Stimulated activated CD4-positive, alpha-beta T cell treated with anti-CD3 and anti-CD28 coated beads, Interleukin-2, amount 100 ng/mL, for 48 hours (primary cell): Measurements from ENCODE around the gene PANK1.

ENCODE experiments used
- DNase-seq, 2 donors: peaks; one replicate each; pipeline ENCODE4 v3.0.0-alpha.2; 2020

Gene PANK1

DNA sequence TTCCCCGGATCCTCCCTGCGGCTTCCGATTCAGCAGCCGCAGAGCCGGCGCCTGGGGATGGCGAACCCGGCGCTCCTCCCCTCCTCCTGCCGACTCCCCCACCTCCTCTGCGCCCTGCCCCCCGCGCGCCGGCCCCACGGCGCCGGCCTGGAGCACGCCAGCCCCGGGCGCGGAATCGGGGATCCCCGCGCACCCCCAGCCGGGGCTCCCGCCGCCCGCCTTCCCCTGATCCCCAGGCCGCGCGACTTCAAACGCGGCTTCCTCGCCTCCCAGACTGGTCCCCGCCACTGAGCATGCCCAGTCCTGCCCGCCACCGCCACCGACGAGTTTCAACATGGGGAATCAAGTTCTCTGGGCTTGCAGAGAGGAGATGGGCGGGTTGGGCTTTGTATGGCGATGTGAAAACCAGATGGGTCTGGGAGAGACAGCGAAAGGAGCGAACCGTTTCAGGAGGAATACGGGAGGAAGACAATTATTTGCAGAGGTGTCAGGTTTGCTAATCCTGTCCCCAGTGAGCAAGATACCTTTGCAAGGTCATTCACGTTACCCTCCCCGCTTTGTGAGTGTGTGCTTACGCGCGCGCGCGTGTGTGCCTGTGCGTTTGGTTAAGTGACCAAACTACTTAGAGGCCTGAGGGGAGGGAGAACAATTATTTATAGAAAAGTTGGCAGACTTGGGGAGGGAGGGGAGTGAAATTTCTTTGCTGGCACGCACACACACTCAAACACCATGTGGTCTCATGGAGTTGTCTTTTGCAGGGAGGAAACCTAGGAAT, at the start of gene PANK1:
TSS of gene PANK1 (minus strand) at position 276 of the 775 bp plus-strand sequence. CDS start 351 bp downstream, outside the sequence.
- DNase-seq: peak; percentile 71 to 72

DNA sequence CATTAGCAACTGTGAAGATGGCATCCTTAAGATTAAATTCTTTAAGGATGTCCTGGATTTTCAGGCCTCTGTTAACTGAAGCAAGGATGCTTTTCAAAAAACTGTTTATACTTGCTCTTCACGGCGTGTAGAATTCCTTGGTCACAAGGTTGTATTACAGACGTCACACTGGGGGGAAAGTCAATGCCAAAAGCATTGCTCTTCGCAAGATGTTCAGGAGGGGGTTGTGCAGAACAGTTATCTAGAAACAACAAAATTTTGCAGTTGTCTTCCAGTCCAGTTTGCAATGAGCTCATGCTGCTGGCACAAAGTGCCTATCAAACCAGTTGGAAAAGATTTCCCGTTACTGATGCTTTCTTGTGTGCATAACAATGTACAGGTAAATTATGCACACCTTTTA, 48.1 kb upstream of the PANK1 start:
- DNase-seq: no peak

GRCh38 chr10:89692416-89692815, 47.4 kb upstream of the PANK1 start:
- DNase-seq: no peak

DNA sequence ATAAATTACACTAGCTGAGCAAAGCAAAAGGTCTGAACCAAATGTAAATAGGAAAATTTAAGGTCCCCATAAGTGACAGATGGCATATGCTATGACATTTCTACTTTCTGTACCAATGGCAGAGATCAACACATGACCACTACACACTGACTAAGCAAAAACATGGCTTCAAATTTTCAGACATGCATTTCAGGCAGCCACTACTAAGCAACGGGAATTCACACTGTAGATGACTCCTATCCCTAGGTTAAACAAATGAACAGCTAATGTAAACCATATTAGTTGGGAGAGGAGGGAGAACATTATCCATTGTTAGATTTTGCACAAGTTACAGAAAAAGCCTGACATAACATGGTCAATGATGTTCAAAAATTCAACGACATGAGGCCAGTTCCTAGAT, 45.0 kb upstream of the PANK1 start:
- DNase-seq: no peak

DNA sequence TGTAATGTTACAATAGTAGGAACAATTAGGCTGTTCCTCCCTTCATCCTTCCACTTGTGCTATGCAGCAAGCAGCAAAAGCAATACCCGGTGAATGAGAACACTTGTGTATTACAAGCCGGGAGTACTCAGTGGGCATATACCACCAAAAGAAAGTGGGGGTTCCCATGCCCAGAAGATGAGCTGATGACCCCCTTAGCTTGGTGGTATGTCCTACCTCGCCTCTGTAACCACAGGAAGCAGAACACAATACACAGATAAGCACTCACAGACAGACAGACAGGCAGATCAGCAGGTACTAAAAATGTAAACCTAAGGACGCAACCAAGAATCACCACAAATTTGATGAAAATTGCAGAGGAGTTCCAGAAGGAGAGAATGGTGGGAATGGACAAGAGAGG, 40.9 kb upstream of the PANK1 start:
- DNase-seq: no peak

DNA sequence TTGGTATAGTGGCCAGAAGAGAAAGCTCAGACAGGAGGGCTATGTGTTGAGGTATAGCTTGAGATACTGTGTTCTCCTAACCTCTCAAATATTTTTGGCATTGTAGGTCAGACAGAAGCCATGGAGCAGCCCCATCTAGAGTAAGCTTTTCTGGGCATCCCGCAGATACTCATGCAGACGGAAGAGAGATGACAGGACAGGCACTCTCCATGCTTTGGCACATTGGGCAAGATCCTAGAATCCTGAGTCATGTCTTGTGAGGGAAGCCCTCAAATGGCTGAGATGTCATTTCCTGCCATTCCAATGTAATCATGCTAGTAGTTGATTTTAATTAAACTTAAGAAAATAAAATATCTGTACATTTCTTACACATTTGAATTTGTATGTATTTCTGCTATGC, 39.6 kb upstream of the PANK1 start:
- no peak for DNase-seq

DNA sequence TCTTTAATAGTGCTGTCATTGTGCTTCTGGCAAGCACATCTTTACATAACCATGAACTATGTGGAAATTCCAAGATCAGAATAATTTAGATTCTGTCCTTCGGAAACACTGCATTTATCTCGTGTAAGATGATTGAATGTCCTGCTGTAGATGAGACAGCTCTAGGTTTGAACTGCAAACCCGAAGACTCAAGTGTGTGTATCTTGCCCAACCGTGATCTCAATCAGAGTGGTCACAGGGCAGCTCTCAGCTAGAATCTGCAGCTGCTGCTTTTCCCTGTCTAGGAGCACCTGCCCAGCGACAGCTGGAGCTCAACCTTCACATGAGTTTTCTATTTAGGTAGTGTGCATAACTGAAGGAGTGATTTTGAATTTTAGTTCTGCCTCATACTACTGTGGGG, 38.8 kb upstream of the PANK1 start:
- no peak for DNase-seq

DNA sequence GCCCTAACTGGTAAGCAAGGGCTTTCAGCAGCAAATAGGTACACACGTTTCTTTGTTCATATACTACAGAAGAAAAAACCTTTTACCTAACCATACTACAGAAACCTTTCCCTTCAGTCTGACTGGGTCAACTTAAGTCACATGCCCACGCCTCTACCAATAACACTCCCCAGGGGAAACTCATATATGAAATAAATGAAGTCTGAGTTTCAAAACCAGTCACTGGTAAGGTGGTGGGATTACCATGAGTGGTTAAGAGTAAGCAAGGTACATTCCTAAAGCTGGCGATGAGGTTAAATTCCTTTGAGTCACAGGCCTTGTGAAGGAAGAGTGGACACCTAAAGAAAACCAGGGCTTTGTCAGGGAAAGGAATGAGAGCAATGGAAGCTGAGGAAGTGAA, 34.9 kb upstream of the PANK1 start:
- DNase-seq: no peak

- no peak for DNase-seq
Observed at GRCh38 chr10:89677341-89677740, 32.3 kb upstream of the PANK1 start.

DNA sequence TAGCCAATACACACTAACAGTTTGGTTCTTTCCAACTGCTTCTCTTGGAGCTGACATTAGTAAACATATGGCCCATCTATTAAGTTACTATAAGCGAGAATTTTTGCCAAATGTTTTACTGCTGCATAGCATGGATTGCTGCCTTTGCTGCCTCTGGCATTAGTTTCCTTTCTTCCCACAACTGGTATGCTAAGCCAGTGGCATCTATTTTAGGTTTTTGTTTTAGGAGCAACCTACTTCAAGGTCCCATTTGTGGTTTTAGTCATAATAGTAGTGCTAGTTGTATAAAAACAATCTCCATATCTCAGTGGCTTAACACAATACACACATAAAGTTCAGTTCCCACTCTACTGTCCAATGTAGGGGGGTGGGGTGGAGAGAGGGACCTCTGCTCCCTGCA, 25.9 kb upstream of the PANK1 start:
- no peak for DNase-seq

DNA sequence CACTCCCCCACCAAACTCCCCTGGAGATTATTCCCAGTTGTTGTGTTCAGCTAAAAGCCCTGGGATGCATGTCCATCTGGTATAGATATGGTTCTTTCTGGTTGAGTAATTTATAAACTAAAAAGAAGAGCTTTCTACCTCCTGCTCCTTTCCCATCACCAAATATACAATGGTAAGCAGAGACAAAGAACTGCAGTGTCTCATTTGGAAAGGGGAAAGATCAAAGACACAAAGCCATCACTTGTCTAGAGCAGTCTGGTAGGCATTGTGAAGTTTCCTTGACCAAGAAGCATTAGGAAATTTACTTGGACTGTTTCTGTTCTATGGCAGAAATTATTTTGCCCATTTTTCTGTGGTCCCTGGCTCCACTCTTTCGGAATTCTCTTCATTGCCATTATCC, 24.9 kb upstream of the PANK1 start:
- DNase-seq: no peak

DNA sequence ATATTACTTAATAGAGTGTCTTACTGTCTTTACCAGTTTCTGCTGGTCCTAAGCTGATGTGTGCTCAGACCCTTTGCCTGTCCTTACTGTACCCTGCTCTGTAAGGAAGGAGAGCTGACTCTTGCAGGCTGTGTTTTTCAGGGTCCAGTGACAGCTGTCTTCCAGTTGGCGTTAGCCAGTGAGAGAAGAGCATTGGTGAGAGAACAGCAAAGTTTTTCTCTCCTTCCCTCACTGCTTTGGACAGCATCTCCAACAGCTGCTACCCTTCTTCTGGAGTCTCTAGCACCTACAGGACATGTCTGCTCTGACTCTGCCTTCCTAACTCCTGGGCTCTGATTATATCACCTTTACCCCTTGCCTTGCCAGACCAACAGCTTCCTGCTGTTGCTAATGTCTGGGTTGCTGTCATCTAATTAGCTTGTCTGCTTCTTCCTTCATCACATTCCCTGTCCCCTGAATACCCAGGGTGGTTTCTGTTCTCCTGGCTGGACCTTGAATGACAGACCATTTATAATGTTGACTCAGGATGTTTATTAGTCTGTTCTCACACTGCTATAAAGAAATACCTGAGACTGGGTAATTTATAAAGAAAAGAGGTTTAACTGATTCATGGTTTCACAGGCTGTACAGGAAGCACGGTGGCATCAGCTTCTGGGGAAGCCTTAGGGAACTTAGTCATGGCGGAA, 23.5 kb upstream of the PANK1 start:
- DNase-seq: no peak

DNA sequence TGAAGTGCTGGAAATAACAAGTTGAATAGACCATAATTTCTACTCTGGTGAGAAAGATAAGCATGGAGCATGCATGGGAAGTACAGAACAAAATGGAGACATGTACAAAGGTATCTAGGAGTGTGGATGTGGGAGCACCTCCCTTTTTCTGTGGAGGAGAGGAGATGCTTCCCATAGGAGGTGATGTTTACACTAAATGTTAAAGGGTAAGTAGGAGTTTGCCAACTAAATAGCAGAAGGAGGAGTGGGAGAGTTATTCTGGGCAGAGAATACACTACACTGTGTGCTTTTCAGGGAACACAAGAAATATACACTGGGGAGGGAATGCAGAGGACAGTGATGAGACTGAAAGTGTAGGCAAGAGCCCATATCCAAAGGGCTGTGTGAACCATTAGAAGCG, 21.1 kb upstream of the PANK1 start:
- DNase-seq: no peak

- DNase-seq: no peak
Observed at GRCh38 chr10:89665302-89665701, 20.3 kb upstream of the PANK1 start.

DNA sequence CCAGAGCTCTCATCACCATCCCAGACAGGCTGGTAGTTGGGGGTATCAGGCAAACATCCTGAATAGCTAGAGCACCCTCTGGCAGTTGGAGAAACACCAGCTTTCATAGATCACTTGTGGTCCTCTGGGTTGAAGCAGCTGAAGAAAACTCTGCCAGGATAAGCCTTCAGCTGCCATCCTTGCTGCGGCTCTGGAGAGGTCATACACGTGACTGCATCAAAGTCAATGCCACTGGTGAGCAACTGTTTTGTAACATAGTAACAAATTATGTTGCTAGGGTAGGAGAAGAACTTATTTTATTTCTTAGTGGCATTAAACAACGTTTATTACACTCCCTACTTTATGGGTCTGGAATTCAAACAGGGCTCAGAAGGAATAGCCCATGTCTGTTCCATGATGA, 19.2 kb upstream of the PANK1 start:
- DNase-seq: no peak

- no peak for DNase-seq
Observed at GRCh38 chr10:89663144-89663543, 18.1 kb upstream of the PANK1 start.

DNA sequence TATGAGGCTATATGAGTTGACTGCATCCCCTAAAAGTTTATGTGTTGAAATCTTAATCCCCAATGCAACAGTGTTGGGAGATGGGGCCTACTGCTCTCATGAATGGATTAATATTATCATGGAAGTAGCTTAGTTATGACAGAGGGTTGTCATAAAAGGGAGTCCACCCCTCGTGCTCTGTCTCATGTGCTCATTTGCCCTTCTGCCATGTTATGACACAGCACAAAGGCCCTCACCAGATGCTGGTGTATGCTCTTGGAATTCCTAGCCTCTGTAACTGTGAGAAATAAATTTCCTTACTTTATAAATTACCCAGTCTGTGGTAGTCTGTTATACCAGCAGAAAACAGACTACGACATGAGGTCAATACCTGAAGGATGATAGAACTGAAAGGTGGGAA, 17.6 kb upstream of the PANK1 start:
- DNase-seq: no peak

DNA sequence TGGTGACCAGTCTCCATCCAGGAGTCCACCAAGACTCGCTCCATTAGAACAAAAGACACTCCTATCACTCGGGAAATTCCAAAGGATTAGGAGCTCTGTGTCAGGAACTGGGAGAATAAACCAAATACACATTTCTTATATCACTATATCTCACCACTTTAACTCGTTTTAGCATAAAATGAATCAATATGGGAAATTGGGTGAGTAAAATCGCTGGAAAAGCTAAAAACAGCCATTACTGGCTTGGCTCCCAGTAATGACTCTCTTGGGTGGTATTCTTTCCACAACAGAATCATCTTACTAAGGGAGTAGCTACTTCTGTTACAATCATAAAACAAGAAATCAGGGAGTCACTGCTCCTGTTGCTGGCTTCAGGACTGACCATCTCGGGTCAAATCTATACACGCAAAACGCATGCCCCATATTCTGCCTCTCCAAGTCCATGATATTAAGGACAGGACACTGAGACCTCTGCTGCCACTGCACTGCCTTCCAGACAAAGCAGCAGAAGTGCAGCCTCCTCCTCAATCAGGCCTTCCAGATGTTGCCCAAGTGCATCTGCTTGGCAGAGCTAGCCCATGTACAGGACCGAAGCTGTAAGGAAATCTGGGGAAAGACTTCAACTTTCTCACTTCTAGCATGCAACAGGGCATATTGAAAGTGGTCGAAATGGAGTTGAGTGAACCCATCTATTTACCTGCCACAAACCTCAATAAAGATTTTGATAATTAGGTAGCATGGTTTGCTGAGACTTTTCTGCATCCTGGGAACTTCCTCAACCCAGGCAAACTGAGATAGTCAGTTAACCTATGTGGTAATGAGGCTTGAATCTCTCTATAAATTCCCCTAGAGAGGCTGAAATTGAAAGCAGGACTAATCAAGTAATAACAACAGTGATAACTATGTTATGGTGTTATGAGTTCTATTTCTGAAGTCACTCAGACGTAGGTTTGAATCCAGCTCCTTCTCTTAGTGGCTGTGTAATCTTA, 14.4 kb upstream of the PANK1 start:
- DNase-seq: no peak

- DNase-seq: no peak
Observed at GRCh38 chr10:89657302-89657701, 12.3 kb upstream of the PANK1 start.

DNA sequence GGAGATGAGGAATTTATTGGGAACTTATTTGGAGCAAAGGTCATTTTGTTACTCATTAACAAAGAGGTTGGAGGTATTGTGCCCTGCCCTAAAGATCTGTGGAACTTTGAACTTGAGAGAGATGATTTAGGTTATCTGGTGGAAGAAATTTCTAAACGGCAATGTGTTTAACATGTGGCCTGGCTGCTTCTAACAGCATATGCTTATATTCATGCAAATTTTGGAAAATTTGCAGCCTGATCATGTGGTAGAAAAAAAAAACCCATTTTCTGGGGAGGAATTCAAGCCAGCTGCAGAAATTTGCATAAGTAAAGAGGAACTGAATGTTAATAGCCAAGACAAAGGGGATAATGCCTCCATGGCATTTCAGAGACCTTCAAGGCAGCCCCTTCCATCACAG, 10.7 kb upstream of the PANK1 start:
- no peak for DNase-seq

- DNase-seq: no peak
Observed at GRCh38 chr10:89653410-89653869, 8.4 kb upstream of the PANK1 start.

DNA sequence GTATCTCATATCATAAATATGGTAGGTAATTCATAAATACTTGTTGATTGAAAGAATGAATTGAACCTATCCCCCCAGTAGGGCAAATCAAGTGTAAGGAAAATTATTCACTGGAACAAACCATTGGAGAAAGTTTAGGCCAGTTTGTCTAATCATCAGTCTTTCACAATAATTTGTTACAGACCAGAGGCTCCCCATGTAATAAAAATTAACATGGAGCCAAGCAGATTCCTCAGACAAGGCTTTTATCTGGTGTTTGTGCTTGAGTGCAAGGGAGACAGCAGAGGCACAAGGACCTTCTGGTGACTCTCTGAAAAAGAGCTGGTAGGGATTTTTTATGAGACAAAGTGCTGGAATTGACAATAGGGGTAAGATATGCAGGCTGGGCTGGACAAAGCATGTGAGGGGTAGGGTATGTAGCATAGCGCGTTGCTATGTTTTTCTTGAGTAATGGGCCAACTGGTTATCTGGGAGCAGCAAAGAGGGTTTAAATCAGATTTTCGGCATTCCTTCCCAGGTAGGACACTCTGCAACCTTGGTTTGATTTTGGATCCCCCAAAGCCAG, 7.8 kb upstream of the PANK1 start:
- no peak for DNase-seq
